Neural cell (in vitro differentiated cells): ENCODE measurements around the gene RAD51B. TPM values are rescaled to one million over a fixed set of nuclear protein-coding genes. Genes with fewer than 3 reads are reported as not detected.

ENCODE experiments used
- H2AFZ ChIP-seq: fragments of 200-600, 300-800 bp; sonication (generic), shearing (Covaris generic); 2 replicates; pipeline ENCODE4 v1.6.0; 2014; ENCODE audit warnings: low read depth, mild to moderate bottlenecking, antibody characterized with exemption, low read length, moderate library complexity
- H3F3A ChIP-seq: fragments of 200-600 bp; shearing (Covaris generic); 2 replicates; pipeline ENCODE4 v1.6.1; 2016; ENCODE audit warnings: mild to moderate bottlenecking, moderate library complexity, mixed read lengths, antibody characterized with exemption, low read length; ENCODE audit not compliant: insufficient read depth, poor library complexity, severe bottlenecking
- H3K27ac ChIP-seq: fragments of 200-600, 300-800 bp; sonication (generic), shearing (Covaris generic); 2 replicates; pipeline ENCODE4 v1.5.1; 2014; ENCODE audit warnings: mild to moderate bottlenecking, low read length, moderate library complexity
- H3K27me3 ChIP-seq: fragments of 300-800, 200-600 bp; sonication (generic), shearing (Covaris generic); 2 replicates; pipeline ENCODE4 v1.6.0; 2014; ENCODE audit warnings: mild to moderate bottlenecking, low read depth, low read length, moderate library complexity; ENCODE audit not compliant: insufficient read depth
- H3K36me3 ChIP-seq: fragments of 300-800, 200-600 bp; sonication (generic), shearing (Covaris generic); 2 replicates; pipeline ENCODE4 v1.5.1; 2014; ENCODE audit warnings: mild to moderate bottlenecking, antibody characterized with exemption, low read length, moderate library complexity; ENCODE audit not compliant: insufficient read depth
- H3K4me2 ChIP-seq: fragments of 300-800, 200-600 bp; sonication (generic), shearing (Covaris generic); 2 replicates; pipeline ENCODE4 v1.6.0; 2014; ENCODE audit warnings: mild to moderate bottlenecking, low read length
- H3K4me3 ChIP-seq: fragments of 300-800, 200-600 bp; sonication (generic), shearing (Covaris generic); 2 replicates; pipeline ENCODE4 v1.5.1; 2014; ENCODE audit warnings: mild to moderate bottlenecking, low read length, moderate library complexity
- H3K79me2 ChIP-seq: fragments of 200-600 bp; shearing (Covaris generic); replicated peaks from 2 replicates; pipeline ENCODE4 v1.6.0; 2014; ENCODE audit warnings: mild to moderate bottlenecking, low read length, moderate library complexity; ENCODE audit not compliant: insufficient read depth
- H3K9ac ChIP-seq: fragments of 300-800, 200-600 bp; sonication (generic), shearing (Covaris generic); 2 replicates; pipeline ENCODE4 v1.6.1; 2016; ENCODE audit warnings: mild to moderate bottlenecking, low read length, mixed read lengths
- H3K9me2 ChIP-seq: fragments of 200-600 bp; shearing (Covaris generic); 2 replicates; pipeline ENCODE4 v1.6.1; 2016; ENCODE audit warnings: mild to moderate bottlenecking, low read length, mixed read lengths; ENCODE audit not compliant: insufficient read depth
- H3K9me3 ChIP-seq: fragments of 200-600, 300-800 bp; sonication (generic), shearing (Covaris generic); 2 replicates; pipeline ENCODE4 v1.6.1; 2016; ENCODE audit warnings: mild to moderate bottlenecking, mixed run types, low read length, moderate library complexity, mixed read lengths
- H4K20me1 ChIP-seq: fragments of 200-600 bp; shearing (Covaris generic); 2 replicates; pipeline ENCODE4 v1.6.1; 2016; ENCODE audit warnings: mild to moderate bottlenecking, mixed run types; ENCODE audit not compliant: insufficient read depth
- CTCF ChIP-seq: fragments of 450-650 bp; IDR thresholded peaks from 2 replicates; pipeline ENCODE4 v1.5.1; 2014; ENCODE audit warnings: antibody characterized with exemption, mild to moderate bottlenecking, moderate library complexity; ENCODE audit not compliant: poor library complexity, severe bottlenecking
- EP300 ChIP-seq: fragments of 450-650 bp; conservative IDR thresholded peaks from 2 replicates; pipeline ENCODE4 v1.6.1; 2014; ENCODE audit warnings: antibody characterized with exemption, mild to moderate bottlenecking, moderate library complexity; ENCODE audit not compliant: poor library complexity, severe bottlenecking
- EZH2 ChIP-seq: fragments of 200-600, 300-800 bp; shearing (Covaris generic), sonication (generic); IDR thresholded peaks from 2 replicates; pipeline ENCODE4 v1.6.1; 2014; ENCODE audit warnings: antibody characterized with exemption, low read length, borderline replicate concordance, mild to moderate bottlenecking; ENCODE audit not compliant: insufficient read depth, poor library complexity, severe bottlenecking
- MXI1 ChIP-seq: fragments of 450-650 bp; conservative IDR thresholded peaks from 2 replicates; pipeline ENCODE4 v1.6.1; 2014; ENCODE audit warnings: antibody characterized with exemption, mild to moderate bottlenecking; ENCODE audit not compliant: poor library complexity, severe bottlenecking
- POLR2AphosphoS5 ChIP-seq: IDR thresholded peaks from 2 replicates; pipeline ENCODE4 v1.6.1; 2012
- RAD21 ChIP-seq: fragments of 450-650 bp; conservative IDR thresholded peaks from 2 replicates; pipeline ENCODE4 v1.6.1; 2014; ENCODE audit warnings: antibody characterized with exemption, mild to moderate bottlenecking, moderate library complexity
- REST ChIP-seq: IDR thresholded peaks from 2 replicates; pipeline ENCODE4 v1.6.1; 2012; ENCODE audit warnings: borderline replicate concordance
- SMC3 ChIP-seq: fragments of 450-650 bp; conservative IDR thresholded peaks from 2 replicates; pipeline ENCODE4 v1.6.1; 2014; ENCODE audit warnings: antibody characterized with exemption, mild to moderate bottlenecking, moderate library complexity; ENCODE audit not compliant: poor library complexity
- TAF1 ChIP-seq: IDR thresholded peaks from 2 replicates; pipeline ENCODE4 v1.6.1; 2012; ENCODE audit warnings: low read depth
- polyA plus RNA-seq: library from polyadenylated mRNA; depleted of rRNA; stranded (reverse); fragments of >200 nt; gene quantifications from 2 replicates; pipeline ENCODE4 v1.2.3, GENCODE V29; 2014

The RAD51B gene
- polyA plus RNA-seq, 1 donor from 2014 or later: 3.1 TPM

- TF ChIP-seq CTCF: no peak
- no peak for TF ChIP-seq EP300
- TF ChIP-seq SMC3: no peak
- TF ChIP-seq EZH2: no peak
- TF ChIP-seq POLR2AphosphoS5: no peak
- no peak for TF ChIP-seq REST
- no peak for TF ChIP-seq RAD21
- no peak for TF ChIP-seq TAF1
- TF ChIP-seq MXI1: no peak
- no peaks in the 10 kb centered on the region for H3K9me2 ChIP-seq
- H3K36me3 ChIP-seq: no peaks in the 10 kb centered on the region
- H3K79me2 ChIP-seq: no peaks in the 10 kb centered on the region
- H3K9me3 ChIP-seq: no peaks in the 10 kb centered on the region
- H3K4me2 ChIP-seq: no peak overlapping the region
- H3K27ac ChIP-seq: no peak overlapping the region
- H2AFZ ChIP-seq: no peak overlapping the region
- H4K20me1 ChIP-seq: no peaks in the 10 kb centered on the region
- no peaks in the 10 kb centered on the region for H3F3A ChIP-seq
- H3K4me3 ChIP-seq: no peak overlapping the region
- no peak overlapping the region for H3K9ac ChIP-seq
- H3K27me3 ChIP-seq: no peaks in the 10 kb centered on the region
Measured at GRCh38 chr14:68711561-68712309, 892.2 kb downstream of the RAD51B start.

GRCh38 chr14:68712703-68713370 is 893.3 kb downstream of the RAD51B start:
- Histone ChIP-seq H3K4me2 (no peak overlapping the region), H3K27me3 (no peaks in the 10 kb centered on the region), H2AFZ (no peak overlapping the region), H3K27ac (no peak overlapping the region), H3K36me3 (no peaks in the 10 kb centered on the region), H4K20me1 (no peaks in the 10 kb centered on the region), H3K9me3 (no peaks in the 10 kb centered on the region), H3K9ac (no peak overlapping the region), H3K4me3 (no peak overlapping the region), H3K79me2 (no peaks in the 10 kb centered on the region), H3F3A (no peaks in the 10 kb centered on the region), H3K9me2 (no peaks in the 10 kb centered on the region)
- TF ChIP-seq TAF1 (no peak), POLR2AphosphoS5 (no peak), EP300 (no peak), SMC3 (no peak), CTCF (no peak), MXI1 (no peak), RAD21 (no peak), REST (no peak), EZH2 (no peak)
